Mesendoderm (in vitro differentiated cells): Measurements from ENCODE around the gene PIEZO2.
A peak's percentile ranks its signal among the peaks of the same experiment; 100 is the strongest.

Experiments
- DNase-seq: peaks from one replicate; pipeline ENCODE4 v3.0.0; 2013
- H2AK5ac ChIP-seq: 2 replicates; pipeline ENCODE4 v1.6.1; 2013; ENCODE audit warnings: low read length, inconsistent platforms
- H2BK120ac ChIP-seq: 2 replicates; pipeline ENCODE4 v1.6.1; 2013; ENCODE audit warnings: low read depth, mild to moderate bottlenecking, low read length, moderate library complexity, mixed read lengths
- H2BK15ac ChIP-seq: replicated peaks from 2 replicates; pipeline ENCODE4 v1.6.1; 2013; ENCODE audit warnings: low read depth, mild to moderate bottlenecking, moderate library complexity
- H2BK5ac ChIP-seq: 2 replicates; pipeline ENCODE4 v1.6.1; 2013; ENCODE audit warnings: low read length, inconsistent platforms
- H3K18ac ChIP-seq: 2 replicates; pipeline ENCODE4 v1.6.1; 2013; ENCODE audit warnings: mild to moderate bottlenecking, low read length, mixed read lengths
- H3K23ac ChIP-seq: one replicate; pipeline ENCODE4 v1.6.1; 2013; ENCODE audit warnings: low read length
- H3K27ac ChIP-seq: 2 replicates; pipeline ENCODE4 v1.5.1; 2013; ENCODE audit warnings: low read depth, mild to moderate bottlenecking, inconsistent platforms, low read length, moderate library complexity
- H3K27me3 ChIP-seq: 2 replicates; pipeline ENCODE4 v1.6.1; 2013; ENCODE audit warnings: low read length, control low read depth, mild to moderate bottlenecking, inconsistent platforms; ENCODE audit not compliant: insufficient read depth, poor library complexity
- H3K36me3 ChIP-seq: 2 replicates; pipeline ENCODE4 v1.6.1; 2013; ENCODE audit warnings: low read length, inconsistent platforms; ENCODE audit not compliant: control insufficient read depth, insufficient read depth
- H3K4ac ChIP-seq: one replicate; pipeline ENCODE4 v1.6.1; 2013; ENCODE audit warnings: low read depth, mild to moderate bottlenecking, low read length, moderate library complexity
- H3K4me1 ChIP-seq: 2 replicates; pipeline ENCODE4 v1.6.1; 2013; ENCODE audit warnings: low read depth, low read length, inconsistent platforms; ENCODE audit not compliant: control insufficient read depth
- H3K4me2 ChIP-seq: 2 replicates; pipeline ENCODE4 v1.6.1; 2013; ENCODE audit warnings: low read length
- H3K4me3 ChIP-seq: 2 replicates; pipeline ENCODE4 v1.5.1; 2013; ENCODE audit warnings: mild to moderate bottlenecking, low read length
- H3K56ac ChIP-seq: one replicate; pipeline ENCODE4 v1.6.1; 2013; ENCODE audit warnings: low read length
- H3K79me1 ChIP-seq: 2 replicates; pipeline ENCODE4 v1.6.1; 2013; ENCODE audit warnings: low read length, inconsistent platforms
- H3K79me2 ChIP-seq: 2 replicates; pipeline ENCODE4 v1.6.1; 2013; ENCODE audit warnings: mild to moderate bottlenecking, low read length; ENCODE audit not compliant: control insufficient read depth, insufficient read depth
- H3K9ac ChIP-seq: 2 replicates; pipeline ENCODE4 v1.6.1; 2013; ENCODE audit warnings: low read length, inconsistent platforms
- H4K5ac ChIP-seq: one replicate; pipeline ENCODE4 v1.6.1; 2013; ENCODE audit warnings: low read length
- H4K8ac ChIP-seq: one replicate; pipeline ENCODE4 v1.6.1; 2013; ENCODE audit warnings: low read depth, mild to moderate bottlenecking, control low read depth, low read length, moderate library complexity
- WGBS: extraction: QIAGEN DNeasy Blood & Tissue Kit; methylation state at CpG from one replicate; pipeline ENCODE4 v1.1.7; 2013; ENCODE audit warnings: low lambda C conversion rate, missing lambda C conversion rate; ENCODE audit not compliant: insufficient coverage; ENCODE audit errors: extremely low coverage; 5-methylcytosine and 5-hydroxymethylcytosine counted together

Gene PIEZO2

DNA sequence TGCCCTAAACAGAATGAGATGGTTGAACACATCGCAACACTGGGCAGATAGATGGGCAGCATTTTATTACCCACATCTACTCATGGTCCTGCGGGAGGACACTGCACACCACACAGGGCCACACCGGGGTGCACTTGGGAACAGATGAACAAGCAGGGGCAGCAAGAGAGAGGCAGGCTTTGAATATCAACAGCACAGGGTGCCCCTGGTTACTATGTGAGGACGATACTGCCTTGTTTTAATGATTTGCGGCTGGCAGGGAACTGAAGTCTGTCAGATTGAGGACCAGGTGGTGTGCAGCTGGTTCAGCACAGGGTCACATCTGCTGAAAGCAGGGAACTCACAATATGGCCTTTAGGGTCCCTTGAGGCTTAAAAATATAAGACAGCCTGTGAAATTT is 195.7 kb downstream of the PIEZO2 start:
- Histone ChIP-seq H3K4me2 (no peak overlapping the region), H2BK15ac (no peak overlapping the region), H3K4me1 (peaks cover 3% of the 10 kb centered on the region), H3K27me3 (no peaks in the 10 kb centered on the region), H4K8ac (no peak overlapping the region), H3K56ac (no peak overlapping the region), H3K18ac (no peak overlapping the region), H2BK5ac (no peak overlapping the region), H3K4me3 (no peak overlapping the region), H3K27ac (no peak overlapping the region), H3K79me2 (no peaks in the 10 kb centered on the region), H3K9ac (no peak overlapping the region), H3K4ac (no peak overlapping the region), H4K5ac (no peak overlapping the region), H3K79me1 (no peaks in the 10 kb centered on the region), H3K23ac (no peak overlapping the region), H2BK120ac (no peak overlapping the region), H2AK5ac (no peak overlapping the region), H3K36me3 (no peaks in the 10 kb centered on the region)
- DNase-seq = no peak
- no CpG with 5 or more reads among the region's 5 CpGs for WGBS

DNA sequence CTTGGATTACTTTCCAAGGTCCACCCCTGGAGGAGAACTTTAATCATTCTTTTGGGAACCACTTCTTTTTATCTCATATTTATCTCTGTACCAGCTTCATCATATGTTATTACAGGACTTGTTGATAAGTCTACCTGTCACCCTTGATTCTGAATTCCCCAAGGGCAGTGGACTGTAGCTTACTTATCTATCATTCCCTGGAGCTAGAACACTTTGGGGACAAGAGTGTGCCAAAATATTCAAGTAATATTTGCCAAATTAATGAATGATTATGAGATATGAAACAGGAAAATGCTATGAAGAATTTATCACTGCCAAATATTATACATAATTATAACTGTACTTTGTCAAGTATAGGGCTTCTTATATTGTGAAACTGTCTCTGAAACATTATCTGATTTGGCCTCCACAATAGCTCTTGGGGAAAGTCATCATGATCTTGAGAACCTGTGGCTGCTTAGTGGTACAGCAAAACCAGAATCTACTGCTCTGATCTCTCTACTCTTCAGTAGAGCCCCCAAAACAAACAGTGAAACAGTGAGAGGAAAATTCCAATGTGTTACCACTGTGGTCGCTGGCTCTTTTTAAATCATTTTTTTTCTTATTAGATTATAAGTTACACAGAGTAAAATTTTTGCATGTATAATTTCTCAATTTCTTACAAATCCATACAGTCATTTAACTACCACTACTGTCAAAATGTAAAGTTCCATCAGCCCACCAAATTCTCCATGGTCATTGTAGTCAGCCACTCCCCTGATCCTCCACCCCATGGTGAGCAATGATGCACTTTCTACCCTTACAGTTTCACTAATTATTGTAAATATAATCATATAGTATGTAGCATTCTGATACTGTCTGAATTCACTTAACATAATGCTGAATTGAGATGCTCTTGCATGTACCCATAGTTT is 197.5 kb downstream of the PIEZO2 start:
- Histone ChIP-seq H3K79me1 (no peaks in the 10 kb centered on the region), H3K9ac (no peak overlapping the region), H2BK120ac (no peak overlapping the region), H2BK15ac (no peak overlapping the region), H3K4ac (no peak overlapping the region), H3K27ac (no peak overlapping the region), H2BK5ac (no peak overlapping the region), H3K4me3 (no peak overlapping the region), H3K4me2 (no peak overlapping the region), H4K5ac (no peak overlapping the region), H3K36me3 (no peaks in the 10 kb centered on the region), H3K27me3 (no peaks in the 10 kb centered on the region), H2AK5ac (no peak overlapping the region), H3K23ac (no peak overlapping the region), H3K79me2 (no peaks in the 10 kb centered on the region), H3K4me1 (peaks cover 3% of the 10 kb centered on the region), H3K18ac (no peak overlapping the region), H4K8ac (no peak overlapping the region), H3K56ac (no peak overlapping the region)
- no peak for DNase-seq
- no CpG with 5 or more reads among the region's 1 CpG for WGBS

DNA sequence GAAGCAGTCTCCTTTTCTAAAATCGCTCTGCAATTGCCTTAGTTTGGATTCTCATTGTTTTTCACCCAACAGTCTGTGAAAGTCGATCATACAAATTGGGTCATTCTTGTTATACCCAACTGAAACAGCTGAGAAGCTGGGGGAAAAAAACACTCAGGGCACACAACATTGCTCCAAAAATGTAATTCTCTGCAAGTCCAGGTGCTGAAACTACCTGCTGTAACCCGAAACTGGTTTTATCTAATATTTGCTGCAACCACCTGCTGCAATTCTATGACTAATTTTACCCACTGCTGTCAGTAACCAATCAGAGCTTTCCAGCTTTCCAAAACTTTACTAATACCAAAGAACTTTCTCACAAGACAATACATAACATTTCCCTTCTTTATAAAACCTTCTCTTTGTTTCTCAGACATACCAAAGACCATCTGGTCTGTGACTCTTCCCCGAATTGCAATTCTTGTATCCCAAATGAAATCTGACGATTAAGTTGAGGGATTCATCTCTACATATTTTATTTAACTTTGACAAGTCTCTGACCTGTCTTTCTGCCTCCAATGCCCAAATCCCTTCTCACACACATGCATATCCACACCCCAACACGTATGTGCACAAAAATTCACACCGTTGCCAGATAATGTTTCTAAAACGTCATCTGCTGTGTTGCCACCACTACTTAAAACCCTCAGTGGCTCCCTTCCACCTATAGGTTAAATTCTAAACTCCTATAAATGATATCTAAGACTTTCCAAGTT is 198.3 kb downstream of the PIEZO2 start:
- H4K8ac ChIP-seq = no peak overlapping the region
- H2AK5ac ChIP-seq = no peak overlapping the region
- H2BK5ac ChIP-seq = no peak overlapping the region
- H2BK15ac ChIP-seq = no peak overlapping the region
- no peak overlapping the region for H4K5ac ChIP-seq
- no peaks in the 10 kb centered on the region for H3K36me3 ChIP-seq
- H3K27me3 ChIP-seq = no peaks in the 10 kb centered on the region
- no peak overlapping the region for H3K23ac ChIP-seq
- no peak overlapping the region for H3K9ac ChIP-seq
- WGBS = no CpG with 5 or more reads among the region's 8 CpGs
- peak overlapping the region; percentile 75 for H3K18ac ChIP-seq
- no peaks in the 10 kb centered on the region for H3K79me2 ChIP-seq
- H3K79me1 ChIP-seq = no peaks in the 10 kb centered on the region
- H2BK120ac ChIP-seq = no peak overlapping the region
- no peak overlapping the region for H3K4me2 ChIP-seq
- no peak overlapping the region for H3K27ac ChIP-seq
- peaks cover 3% of the 10 kb centered on the region for H3K4me1 ChIP-seq
- no peak for DNase-seq
- H3K4ac ChIP-seq = no peak overlapping the region
- no peak overlapping the region for H3K4me3 ChIP-seq
- H3K56ac ChIP-seq = no peak overlapping the region

DNA sequence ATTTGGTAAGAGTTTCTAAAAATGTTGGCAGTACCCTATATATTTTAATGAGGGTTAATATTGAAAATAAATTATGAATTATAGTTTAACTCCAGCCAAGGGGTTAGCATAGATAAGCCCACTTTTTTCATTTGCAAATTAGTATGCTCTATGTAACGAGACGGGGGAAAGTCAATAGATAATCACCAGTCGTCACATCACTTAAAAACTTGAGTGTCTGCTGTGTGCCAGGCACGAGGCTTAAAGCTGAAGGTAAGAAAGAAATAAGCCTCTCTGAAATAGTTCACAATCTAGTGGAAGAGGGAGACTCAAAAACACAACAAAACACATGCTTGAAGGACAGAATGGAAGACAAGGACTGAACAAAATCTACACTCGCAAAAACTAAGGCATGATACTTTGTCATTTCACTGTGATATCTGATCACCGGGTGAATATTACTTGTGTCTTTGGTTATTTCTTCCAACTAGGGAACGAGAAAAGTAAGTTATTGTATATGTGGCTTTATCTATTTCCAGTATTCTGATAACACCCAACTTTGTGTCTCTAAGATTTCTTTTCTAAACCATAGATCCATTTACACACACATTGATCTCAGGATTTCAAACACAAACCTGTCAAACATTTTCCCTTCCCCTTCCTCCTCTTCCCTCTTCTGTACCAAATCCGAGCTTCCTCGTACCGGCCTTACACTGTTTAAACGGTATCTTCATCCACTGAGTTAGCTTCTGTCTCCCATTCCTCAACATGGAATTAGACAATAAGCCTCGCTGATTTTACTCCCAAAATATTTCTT is 199.1 kb downstream of the PIEZO2 start:
- no peaks in the 10 kb centered on the region for H3K79me2 ChIP-seq
- no peak overlapping the region for H3K56ac ChIP-seq
- no peaks in the 10 kb centered on the region for H3K36me3 ChIP-seq
- H3K79me1 ChIP-seq = no peaks in the 10 kb centered on the region
- H3K9ac ChIP-seq = no peak overlapping the region
- WGBS = no CpG with 5 or more reads among the region's 12 CpGs
- H3K4ac ChIP-seq = no peak overlapping the region
- H3K27me3 ChIP-seq = no peaks in the 10 kb centered on the region
- H3K27ac ChIP-seq = no peak overlapping the region
- no peak overlapping the region for H2BK15ac ChIP-seq
- DNase-seq = no peak
- no peak overlapping the region for H2AK5ac ChIP-seq
- H3K23ac ChIP-seq = no peak overlapping the region
- no peak overlapping the region for H2BK5ac ChIP-seq
- H3K4me2 ChIP-seq = no peak overlapping the region
- H4K5ac ChIP-seq = no peak overlapping the region
- H3K4me1 ChIP-seq = peaks cover 3% of the 10 kb centered on the region
- H3K4me3 ChIP-seq = no peak overlapping the region
- no peak overlapping the region for H4K8ac ChIP-seq
- H2BK120ac ChIP-seq = no peak overlapping the region
- peak overlapping the region; percentile 75 for H3K18ac ChIP-seq

DNA sequence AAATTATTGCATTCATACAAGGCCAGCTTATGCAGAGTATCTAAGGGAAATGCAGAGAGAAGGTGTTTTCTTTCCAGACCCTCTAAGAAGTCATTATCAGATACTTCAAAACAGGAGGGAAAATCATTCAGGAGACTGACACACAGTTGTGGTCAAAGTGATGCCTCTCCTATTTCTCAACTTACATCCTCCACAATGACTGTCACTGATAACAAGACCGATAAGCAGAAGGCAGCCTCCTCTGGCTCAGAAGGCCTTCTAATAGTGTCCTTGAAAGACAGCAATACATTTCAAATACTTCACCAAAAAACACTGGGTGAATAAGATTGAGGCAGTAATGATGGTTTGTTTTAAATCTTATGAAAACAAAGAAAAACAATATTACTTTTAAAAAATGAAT is 199.7 kb downstream of the PIEZO2 start:
- Histone ChIP-seq H3K79me2 (no peaks in the 10 kb centered on the region), H3K4ac (no peak overlapping the region), H3K9ac (no peak overlapping the region), H3K23ac (no peak overlapping the region), H4K5ac (no peak overlapping the region), H3K4me1 (peaks cover 3% of the 10 kb centered on the region), H3K56ac (no peak overlapping the region), H2AK5ac (no peak overlapping the region), H3K27me3 (no peaks in the 10 kb centered on the region), H4K8ac (no peak overlapping the region), H2BK120ac (no peak overlapping the region), H3K4me3 (no peak overlapping the region), H2BK5ac (no peak overlapping the region), H3K79me1 (no peaks in the 10 kb centered on the region), H3K36me3 (no peaks in the 10 kb centered on the region), H3K18ac (no peak overlapping the region), H2BK15ac (no peak overlapping the region), H3K27ac (no peak overlapping the region), H3K4me2 (no peak overlapping the region)
- DNase-seq = peak; percentile 68
- WGBS = no CpG with 5 or more reads among the region's 1 CpG
